ENCODE measurements around the gene CNTN4. TPM values are rescaled to one million over a fixed set of nuclear protein-coding genes. Genes with fewer than 3 reads are reported as not detected.

Gene CNTN4
- total RNA-seq, 1 donor from 2014 or later = 48.3 TPM

DNA sequence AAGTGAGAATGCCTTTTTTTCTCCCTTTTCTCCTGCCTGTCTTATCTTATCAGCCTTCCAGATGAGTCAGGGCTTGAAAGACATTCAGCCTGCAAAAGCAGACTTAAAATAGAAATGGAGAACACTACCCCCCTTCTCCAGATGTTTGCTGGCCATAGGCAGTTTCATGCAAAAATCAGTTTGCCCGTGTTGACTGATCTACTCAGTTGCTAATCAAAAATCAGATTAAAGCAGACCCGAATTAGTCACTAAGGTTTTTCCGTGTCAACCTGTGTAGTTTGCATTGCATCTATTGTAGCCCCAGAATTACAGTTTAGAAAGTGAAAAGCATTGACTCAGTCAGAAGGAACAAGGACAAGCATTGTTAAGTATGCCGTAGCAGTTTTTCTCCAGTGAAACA lies 955.3 kb downstream of the CNTN4 start:
- Mint-ChIP-seq H3K36me3 (ENCODE audit: unreplicated experiment) (no peaks in the 10 kb centered on the region), H3K4me3 (ENCODE audit: unreplicated experiment) (no peak overlapping the region), H3K9me3 (ENCODE audit: unreplicated experiment) (peaks cover 5% of the 10 kb centered on the region), H3K4me1 (ENCODE audit: unreplicated experiment) (no peaks in the 10 kb centered on the region), H3K27ac (ENCODE audit: unreplicated experiment) (no peak overlapping the region), H3K27me3 (ENCODE audit: unreplicated experiment) (no peaks in the 10 kb centered on the region)
- DNase-seq (ENCODE audit: extremely low spot score, unreplicated experiment) = no peak
- TF ChIP-seq, protein P1, sequence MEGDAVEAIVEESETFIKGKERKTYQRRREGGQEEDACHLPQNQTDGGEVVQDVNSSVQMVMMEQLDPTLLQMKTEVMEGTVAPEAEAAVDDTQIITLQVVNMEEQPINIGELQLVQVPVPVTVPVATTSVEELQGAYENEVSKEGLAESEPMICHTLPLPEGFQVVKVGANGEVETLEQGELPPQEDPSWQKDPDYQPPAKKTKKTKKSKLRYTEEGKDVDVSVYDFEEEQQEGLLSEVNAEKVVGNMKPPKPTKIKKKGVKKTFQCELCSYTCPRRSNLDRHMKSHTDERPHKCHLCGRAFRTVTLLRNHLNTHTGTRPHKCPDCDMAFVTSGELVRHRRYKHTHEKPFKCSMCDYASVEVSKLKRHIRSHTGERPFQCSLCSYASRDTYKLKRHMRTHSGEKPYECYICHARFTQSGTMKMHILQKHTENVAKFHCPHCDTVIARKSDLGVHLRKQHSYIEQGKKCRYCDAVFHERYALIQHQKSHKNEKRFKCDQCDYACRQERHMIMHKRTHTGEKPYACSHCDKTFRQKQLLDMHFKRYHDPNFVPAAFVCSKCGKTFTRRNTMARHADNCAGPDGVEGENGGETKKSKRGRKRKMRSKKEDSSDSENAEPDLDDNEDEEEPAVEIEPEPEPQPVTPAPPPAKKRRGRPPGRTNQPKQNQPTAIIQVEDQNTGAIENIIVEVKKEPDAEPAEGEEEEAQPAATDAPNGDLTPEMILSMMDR (IDR thresholded peaks at IDR 0.05) = no peak

DNA sequence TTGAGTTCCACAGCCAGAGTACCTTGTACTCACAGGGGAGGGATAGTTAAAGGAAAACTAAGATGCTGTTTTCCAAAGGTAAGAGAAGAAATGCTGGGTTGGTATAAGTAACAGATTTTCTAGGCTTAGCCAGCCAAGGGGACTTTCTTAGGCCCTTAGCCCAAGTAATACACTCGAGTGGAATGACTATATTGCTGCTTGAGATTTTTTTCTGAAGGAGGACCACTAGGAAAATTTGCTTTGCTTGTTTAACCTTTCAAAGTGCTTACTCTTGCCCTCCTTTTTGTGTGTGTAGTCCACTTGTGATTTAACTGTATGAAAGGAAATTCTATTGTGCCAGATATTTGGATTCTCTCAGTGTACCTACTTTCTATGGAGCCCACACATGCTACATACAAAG lies 961.0 kb downstream of the CNTN4 start:
- no peak for DNase-seq (ENCODE audit: extremely low spot score, unreplicated experiment)
- H3K27me3 Mint-ChIP-seq (ENCODE audit: unreplicated experiment) = no peaks in the 10 kb centered on the region
- TF ChIP-seq, protein P1 (IDR thresholded peaks at IDR 0.05) = no peak
- no peak overlapping the region for H3K4me3 Mint-ChIP-seq (ENCODE audit: unreplicated experiment)
- peaks cover 5% of the 10 kb centered on the region for H3K9me3 Mint-ChIP-seq (ENCODE audit: unreplicated experiment)
- H3K27ac Mint-ChIP-seq (ENCODE audit: unreplicated experiment) = no peak overlapping the region
- no peaks in the 10 kb centered on the region for H3K4me1 Mint-ChIP-seq (ENCODE audit: unreplicated experiment)
- no peaks in the 10 kb centered on the region for H3K36me3 Mint-ChIP-seq (ENCODE audit: unreplicated experiment)

DNA sequence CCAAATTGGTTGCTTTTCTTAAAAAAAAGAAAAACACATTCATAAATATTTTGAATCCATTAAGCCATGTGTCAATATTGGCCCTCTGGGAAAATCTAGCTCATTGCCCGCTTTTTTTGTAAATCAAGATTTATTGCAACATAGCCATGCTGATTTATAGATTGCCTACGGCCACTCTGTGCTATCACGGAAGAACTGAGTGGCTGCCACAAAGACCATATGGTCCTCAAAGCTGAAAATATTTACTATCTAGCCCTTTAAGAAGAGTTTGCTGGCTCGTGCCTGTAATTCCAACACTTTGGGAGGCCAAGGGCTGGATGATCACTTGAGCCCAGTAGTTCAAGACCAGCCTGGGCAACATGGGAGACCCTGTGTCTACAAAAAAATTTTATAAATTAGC lies 965.6 kb downstream of the CNTN4 start:
- H3K4me3 Mint-ChIP-seq (ENCODE audit: unreplicated experiment) = no peak overlapping the region
- no peak for DNase-seq (ENCODE audit: extremely low spot score, unreplicated experiment)
- H3K27ac Mint-ChIP-seq (ENCODE audit: unreplicated experiment) = no peak overlapping the region
- H3K27me3 Mint-ChIP-seq (ENCODE audit: unreplicated experiment) = no peaks in the 10 kb centered on the region
- no peaks in the 10 kb centered on the region for H3K36me3 Mint-ChIP-seq (ENCODE audit: unreplicated experiment)
- no peaks in the 10 kb centered on the region for H3K4me1 Mint-ChIP-seq (ENCODE audit: unreplicated experiment)
- H3K9me3 Mint-ChIP-seq (ENCODE audit: unreplicated experiment) = no peaks in the 10 kb centered on the region
- TF ChIP-seq, protein P1 (IDR thresholded peaks at IDR 0.05) = no peak

DNA sequence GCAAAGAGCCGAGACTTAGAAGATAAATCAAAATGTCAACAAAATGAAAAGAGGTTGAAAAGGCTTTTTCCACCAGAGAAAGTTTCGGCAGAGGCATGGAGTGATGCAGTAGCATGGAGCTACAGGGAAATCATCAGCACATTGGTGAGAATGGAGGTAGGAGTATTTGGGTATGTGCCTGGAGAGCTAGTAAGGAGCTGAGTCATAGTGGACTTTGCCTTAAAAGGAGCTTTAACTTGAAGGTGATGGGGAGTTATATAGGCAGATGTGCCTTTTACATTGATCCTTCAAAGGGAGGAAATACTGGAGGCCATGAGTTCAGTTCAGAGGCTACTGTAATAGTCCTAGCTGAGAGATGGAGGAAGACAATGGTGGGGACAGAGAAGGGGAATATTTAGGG lies 967.2 kb downstream of the CNTN4 start:
- Mint-ChIP-seq H3K36me3 (ENCODE audit: unreplicated experiment) (no peaks in the 10 kb centered on the region), H3K27ac (ENCODE audit: unreplicated experiment) (no peak overlapping the region), H3K4me3 (ENCODE audit: unreplicated experiment) (no peak overlapping the region), H3K9me3 (ENCODE audit: unreplicated experiment) (no peaks in the 10 kb centered on the region), H3K4me1 (ENCODE audit: unreplicated experiment) (no peaks in the 10 kb centered on the region), H3K27me3 (ENCODE audit: unreplicated experiment) (no peaks in the 10 kb centered on the region)
- TF ChIP-seq, protein P1 (IDR thresholded peaks at IDR 0.05) = no peak
- DNase-seq (ENCODE audit: extremely low spot score, unreplicated experiment) = no peak

DNA sequence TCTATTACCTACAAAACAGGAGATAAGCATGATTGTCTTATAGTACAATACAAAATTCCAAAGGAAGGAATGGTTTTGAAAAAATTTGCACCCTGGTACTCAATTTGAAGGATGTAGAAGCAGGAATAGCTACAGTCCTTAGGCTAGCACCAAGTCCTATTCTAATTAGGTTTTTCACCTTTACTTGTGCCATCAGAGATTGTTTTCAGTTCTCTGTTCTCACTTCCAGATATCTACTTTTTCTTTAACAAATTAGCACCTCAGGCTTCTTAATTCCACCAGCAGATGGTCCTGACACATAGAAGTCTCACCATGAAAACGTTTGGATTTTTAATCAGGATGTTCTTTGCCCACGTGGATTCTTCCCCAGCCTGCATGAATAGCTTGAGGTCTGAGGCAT lies 967.7 kb downstream of the CNTN4 start:
- no peak overlapping the region for H3K4me3 Mint-ChIP-seq (ENCODE audit: unreplicated experiment)
- no peaks in the 10 kb centered on the region for H3K4me1 Mint-ChIP-seq (ENCODE audit: unreplicated experiment)
- H3K27ac Mint-ChIP-seq (ENCODE audit: unreplicated experiment) = no peak overlapping the region
- no peaks in the 10 kb centered on the region for H3K27me3 Mint-ChIP-seq (ENCODE audit: unreplicated experiment)
- no peaks in the 10 kb centered on the region for H3K36me3 Mint-ChIP-seq (ENCODE audit: unreplicated experiment)
- no peaks in the 10 kb centered on the region for H3K9me3 Mint-ChIP-seq (ENCODE audit: unreplicated experiment)
- TF ChIP-seq, protein P1 (IDR thresholded peaks at IDR 0.05) = no peak
- DNase-seq (ENCODE audit: extremely low spot score, unreplicated experiment) = no peak

Measured in osteocyte (in vitro differentiated cells).